ENCODE measurements around the gene FSTL5.

Gene FSTL5

GRCh38 chr4:161454860-161455259 is 708.9 kb downstream of the FSTL5 start:
- DNase-seq (ENCODE audit: low spot score) = no peak

GRCh38 chr4:161448550-161449180 is 715.1 kb downstream of the FSTL5 start:
- no peak for DNase-seq (ENCODE audit: low spot score)

- no peak for DNase-seq (ENCODE audit: low spot score)
Measured at GRCh38 chr4:161444626-161445025, 719.2 kb downstream of the FSTL5 start.

GRCh38 chr4:161442921-161443320 is 720.9 kb downstream of the FSTL5 start:
- DNase-seq (ENCODE audit: low spot score) = no peak

GRCh38 chr4:161438096-161438495 is 725.7 kb downstream of the FSTL5 start:
- no peak for DNase-seq (ENCODE audit: low spot score)

- no peak for DNase-seq (ENCODE audit: low spot score)
Measured at GRCh38 chr4:161428180-161428965, 735.4 kb downstream of the FSTL5 start.

- DNase-seq (ENCODE audit: low spot score) = no peak
Measured at GRCh38 chr4:161419822-161420221, 744.0 kb downstream of the FSTL5 start.

- DNase-seq (ENCODE audit: low spot score) = no peak
Measured at GRCh38 chr4:161411901-161412300, 751.9 kb downstream of the FSTL5 start.

- no peak for DNase-seq (ENCODE audit: low spot score)
Measured at GRCh38 chr4:161404346-161405110, 759.3 kb downstream of the FSTL5 start.

GRCh38 chr4:161403781-161404180 is 760.0 kb downstream of the FSTL5 start:
- DNase-seq (ENCODE audit: low spot score) = no peak

GRCh38 chr4:161393602-161394001 is 770.2 kb downstream of the FSTL5 start:
- no peak for DNase-seq (ENCODE audit: low spot score)

- no peak for DNase-seq (ENCODE audit: low spot score)
Measured at GRCh38 chr4:161382655-161383054, 781.1 kb downstream of the FSTL5 start.

GRCh38 chr4:161376275-161376674 is 787.5 kb downstream of the FSTL5 start:
- no peak for DNase-seq (ENCODE audit: low spot score)

GRCh38 chr4:161364681-161365080 is 799.1 kb downstream of the FSTL5 start:
- DNase-seq (ENCODE audit: low spot score) = peak; percentile 17

- no peak for DNase-seq (ENCODE audit: low spot score)
Measured at GRCh38 chr4:161360982-161361381, 802.8 kb downstream of the FSTL5 start.

- no peak for DNase-seq (ENCODE audit: low spot score)
Measured at GRCh38 chr4:161359491-161359890, 804.3 kb downstream of the FSTL5 start.

GRCh38 chr4:161356351-161356750 is 807.4 kb downstream of the FSTL5 start:
- DNase-seq (ENCODE audit: low spot score) = no peak

GRCh38 chr4:161350946-161351345 is 812.9 kb downstream of the FSTL5 start:
- DNase-seq (ENCODE audit: low spot score) = no peak

GRCh38 chr4:161345741-161346140 is 818.1 kb downstream of the FSTL5 start:
- DNase-seq (ENCODE audit: low spot score) = no peak

GRCh38 chr4:161343569-161343950 is 820.2 kb downstream of the FSTL5 start:
- no peak for DNase-seq (ENCODE audit: low spot score)

GRCh38 chr4:161342881-161343568 is 820.8 kb downstream of the FSTL5 start:
- no peak for DNase-seq (ENCODE audit: low spot score)

GRCh38 chr4:161336621-161337020 is 827.2 kb downstream of the FSTL5 start:
- no peak for DNase-seq (ENCODE audit: low spot score)

All from D341Med (cell line).